HG03064 (cell line): ENCODE measurements around the gene CDH18.

Experiments
- ATAC-seq: cut with Tn5 transposase; IDR thresholded peaks from one replicate; pipeline ENCODE4 v1.9.1; 2021; ENCODE audit warnings: low read depth; ENCODE audit not compliant: unreplicated experiment

CDH18 gene

DNA sequence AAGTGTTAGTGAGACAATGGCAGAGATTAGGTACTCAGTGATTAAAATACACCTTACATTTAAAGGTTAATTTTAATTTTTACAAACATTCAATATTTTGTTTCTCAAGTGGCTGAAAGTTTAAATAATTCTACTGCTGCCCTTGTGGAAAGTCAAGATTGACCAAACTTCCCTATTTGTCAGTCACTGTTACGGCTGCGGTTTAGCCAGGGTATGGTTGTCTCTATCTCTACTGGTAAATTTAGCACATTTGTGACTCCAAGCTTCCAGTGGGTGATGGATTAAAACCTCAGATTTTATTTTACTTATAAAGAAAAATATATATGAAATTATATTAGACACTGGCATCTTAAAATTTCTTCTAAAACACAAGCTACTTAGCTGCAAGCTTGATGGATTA is 368.4 kb downstream of the CDH18 start:
- ATAC-seq = no peak

- no peak for ATAC-seq
Observed at GRCh38 chr5:19616701-19617215, 371.2 kb downstream of the CDH18 start.

- ATAC-seq = no peak
Observed at GRCh38 chr5:19615661-19616060, 372.3 kb downstream of the CDH18 start.

DNA sequence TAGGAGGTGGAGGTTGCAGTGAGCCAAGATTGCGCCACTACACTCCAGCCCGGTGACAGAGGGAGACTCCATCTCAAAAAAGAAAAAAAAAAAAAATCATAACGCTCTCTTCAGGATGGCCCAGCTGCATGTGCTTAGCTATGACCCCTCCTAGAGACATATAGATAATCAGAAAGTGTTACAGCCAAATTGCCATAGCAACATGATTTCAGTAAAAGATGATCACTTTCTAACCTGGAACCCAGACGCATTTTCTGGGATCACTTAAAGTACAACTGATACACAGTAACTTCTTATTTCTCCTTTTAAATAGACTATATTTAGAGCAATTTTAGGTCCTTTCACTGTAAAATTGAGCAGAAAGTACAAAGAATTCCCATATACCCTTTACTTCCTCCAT is 372.9 kb downstream of the CDH18 start:
- ATAC-seq = no peak

GRCh38 chr5:19608444-19609002 is 379.5 kb downstream of the CDH18 start:
- ATAC-seq = no peak

DNA sequence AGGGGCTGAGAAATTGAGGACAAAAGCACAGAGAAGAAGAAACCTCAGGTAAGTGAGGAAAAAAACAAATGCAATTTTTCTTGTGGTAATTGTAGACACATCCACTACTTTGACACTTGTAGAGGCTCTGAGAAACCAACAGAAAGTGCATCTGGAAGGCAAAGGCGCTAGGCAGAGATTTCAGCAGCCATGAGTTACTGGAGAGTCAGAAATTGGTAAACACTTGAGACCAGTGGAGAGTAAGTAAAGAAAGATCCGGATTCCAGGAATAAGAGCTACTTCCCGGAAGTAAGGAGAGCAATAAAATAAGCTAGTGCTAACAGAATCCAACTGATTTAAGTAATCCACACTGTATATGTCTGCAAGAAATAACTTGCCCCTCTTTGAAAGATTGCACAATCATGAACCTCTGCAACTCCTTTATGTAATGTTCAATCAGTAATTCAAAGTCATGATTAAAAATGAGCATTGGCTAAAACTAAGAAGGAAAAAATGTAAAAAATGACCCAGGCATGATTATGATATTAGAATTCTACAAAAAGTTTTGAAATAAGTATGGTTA is 382.1 kb downstream of the CDH18 start:
- ATAC-seq = no peak

DNA sequence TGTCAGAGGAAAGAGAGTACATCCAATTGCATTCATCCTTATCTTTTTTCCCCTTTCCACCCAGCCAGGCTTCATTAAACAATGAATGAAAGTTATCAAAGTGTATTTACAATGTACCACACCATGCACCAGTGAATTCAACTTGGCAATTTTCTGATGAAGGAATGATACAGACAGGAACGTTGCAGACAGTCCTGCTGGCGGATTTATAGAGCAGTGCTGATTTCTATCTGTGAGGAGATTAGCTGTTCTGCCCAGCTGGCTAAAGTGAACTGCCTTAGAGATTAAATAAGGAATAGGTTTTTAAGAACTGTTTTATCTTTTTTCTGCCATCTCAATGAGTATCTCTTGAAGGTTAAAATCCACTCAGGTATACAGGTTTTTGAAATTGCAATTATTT is 403.9 kb downstream of the CDH18 start:
- no peak for ATAC-seq

- no peak for ATAC-seq
Observed at GRCh38 chr5:19577882-19578281, 410.1 kb downstream of the CDH18 start.

GRCh38 chr5:19568004-19568403 is 420.0 kb downstream of the CDH18 start:
- no peak for ATAC-seq

DNA sequence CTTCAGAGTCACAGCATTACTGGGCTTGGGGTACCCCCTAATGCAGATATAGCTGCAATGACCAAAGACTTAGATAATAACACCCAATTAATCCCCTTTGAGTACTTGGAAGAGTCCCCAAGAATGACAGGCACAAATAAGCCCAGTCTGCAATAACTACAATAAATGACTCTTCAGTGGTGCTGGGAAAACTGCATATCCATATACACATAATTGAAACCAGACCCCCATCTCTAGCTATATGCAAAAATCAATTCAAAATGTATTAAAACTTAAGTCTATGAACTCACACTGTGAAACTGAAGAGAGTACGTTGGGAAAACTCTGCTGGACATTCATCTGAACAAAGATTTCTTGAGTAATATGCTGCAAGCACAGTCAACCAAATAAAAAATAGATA is 422.5 kb downstream of the CDH18 start:
- no peak for ATAC-seq

GRCh38 chr5:19564036-19564435 is 424.0 kb downstream of the CDH18 start:
- no peak for ATAC-seq

DNA sequence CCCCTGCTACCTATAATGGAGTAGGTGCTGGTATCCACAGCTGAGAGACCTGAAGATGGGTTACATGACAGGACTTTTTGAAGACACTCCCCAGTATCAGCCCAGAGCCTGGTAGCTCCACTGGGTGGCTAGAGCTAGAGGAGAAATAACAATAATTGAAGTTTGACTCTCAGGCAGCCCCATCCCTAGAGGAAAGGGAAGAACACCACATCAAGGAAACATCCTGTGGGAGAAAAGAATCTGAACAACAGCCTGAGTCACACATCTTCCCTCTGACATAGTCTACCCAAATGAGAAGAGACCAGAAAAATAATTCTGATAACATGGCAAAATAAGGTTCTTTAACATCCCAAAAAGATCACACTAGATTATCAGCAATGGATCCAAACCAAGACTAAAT is 432.1 kb downstream of the CDH18 start:
- no peak for ATAC-seq

- no peak for ATAC-seq
Observed at GRCh38 chr5:19555436-19555835, 432.6 kb downstream of the CDH18 start.

DNA sequence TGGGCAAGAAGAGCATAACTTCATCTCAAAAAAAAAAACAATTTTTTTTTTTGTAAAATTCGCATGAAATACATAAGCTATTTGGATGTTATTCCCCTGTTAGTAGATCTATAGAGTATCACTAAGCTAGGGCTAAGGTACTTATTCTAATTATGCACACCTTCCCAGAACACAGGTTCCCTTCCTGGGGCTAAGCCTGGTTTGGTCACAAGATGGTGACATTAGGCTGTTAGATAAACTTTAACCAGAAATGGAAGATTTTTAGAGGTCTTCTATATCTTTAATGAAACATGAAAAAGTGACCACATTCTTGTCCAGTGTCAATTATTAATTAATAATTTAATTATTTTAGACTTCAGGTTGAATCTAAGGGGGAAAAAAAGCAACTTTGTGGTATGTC is 433.5 kb downstream of the CDH18 start:
- ATAC-seq = no peak

DNA sequence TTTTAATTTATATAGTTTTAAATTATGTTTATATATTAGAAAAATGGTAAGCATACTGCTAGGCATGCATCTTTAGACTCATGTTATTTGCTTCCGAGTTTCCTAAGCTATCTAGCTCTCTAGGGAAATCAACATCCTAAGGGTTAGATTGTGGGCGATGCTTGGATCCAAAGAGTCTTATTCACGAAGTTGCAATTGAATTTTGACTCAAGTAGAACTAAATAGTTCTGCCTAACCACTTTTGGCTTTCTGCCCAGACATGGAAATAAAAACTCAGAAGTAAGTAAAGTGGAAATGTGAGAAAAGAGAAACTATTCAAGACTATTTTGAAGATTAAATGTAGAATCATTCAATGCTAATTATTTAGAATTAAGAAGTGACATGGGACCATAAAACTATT is 440.4 kb downstream of the CDH18 start:
- ATAC-seq = no peak

GRCh38 chr5:19546521-19546920 is 441.5 kb downstream of the CDH18 start:
- no peak for ATAC-seq

- no peak for ATAC-seq
Observed at GRCh38 chr5:19538607-19539006, 449.4 kb downstream of the CDH18 start.

- no peak for ATAC-seq
Observed at GRCh38 chr5:19536387-19536786, 451.6 kb downstream of the CDH18 start.

GRCh38 chr5:19534751-19535150 is 453.2 kb downstream of the CDH18 start:
- no peak for ATAC-seq

GRCh38 chr5:19532936-19533335 is 455.1 kb downstream of the CDH18 start:
- ATAC-seq = no peak

GRCh38 chr5:19531374-19531952 is 456.5 kb downstream of the CDH18 start:
- no peak for ATAC-seq

GRCh38 chr5:19519448-19519847 is 468.6 kb downstream of the CDH18 start:
- no peak for ATAC-seq
